CD4-positive, CD25-positive, alpha-beta regulatory T cell (primary cell): ENCODE results near the gene CD81. TPM values are rescaled to one million over a fixed set of nuclear protein-coding genes. Genes with fewer than 3 reads are reported as not detected.

ENCODE experiments used
- ATAC-seq, 2 donors: fragments of 150-1000 bp; cut with Tn5 transposase; one replicate each; pipeline ENCODE4 v1.10.0; 2021; ENCODE audit warnings: low read depth in 2 of 2, moderate number of reproducible peaks in 2 of 2, moderate library complexity in 1 of 2
- DNase-seq, 3 donors: peaks; one replicate each; pipeline versions ENCODE4 v3.0.0 to v3.0.0-alpha.2; 2012 to 2022; ENCODE audit warnings: mixed read lengths in 1 of 3
- H3K27ac ChIP-seq: one replicate; pipeline ENCODE4 v1.7.0; 2013; ENCODE audit warnings: mild to moderate bottlenecking, low read length; ENCODE audit not compliant: insufficient read depth, poor library complexity, severe bottlenecking
- H3K27me3 ChIP-seq: one replicate; pipeline ENCODE4 v1.7.0; 2013; ENCODE audit warnings: low read length; ENCODE audit not compliant: control insufficient read depth, insufficient read depth
- H3K36me3 ChIP-seq: one replicate; pipeline ENCODE4 v1.7.0; 2013; ENCODE audit warnings: mild to moderate bottlenecking, low read length, moderate library complexity; ENCODE audit not compliant: control insufficient read depth, insufficient read depth
- H3K4me1 ChIP-seq: 2 replicates; pipeline ENCODE4 v1.7.0; 2013; ENCODE audit warnings: mild to moderate bottlenecking, low read length; ENCODE audit not compliant: insufficient read depth, control insufficient read depth, poor library complexity, severe bottlenecking
- H3K4me3 ChIP-seq: one replicate; pipeline ENCODE4 v1.7.0; 2013; ENCODE audit warnings: low read depth, mild to moderate bottlenecking, low read length, moderate library complexity
- H3K9me3 ChIP-seq, 2 experiments: 1 replicate in 1 of 2; 2 replicates in 1 of 2; pipeline ENCODE4 v1.7.0; 2013; ENCODE audit warnings: low read length in 2 of 2, mild to moderate bottlenecking in 1 of 2, moderate library complexity in 1 of 2; ENCODE audit not compliant: control insufficient read depth in 2 of 2
- H3K27ac Mint-ChIP-seq, 3 donors: one replicate each; pipeline ENCODE4 v1.8.0; 2020 to 2022; ENCODE audit warnings: mild to moderate bottlenecking in 3 of 3, mixed read lengths in 3 of 3, moderate library complexity in 2 of 3
- H3K27me3 Mint-ChIP-seq: one replicate; pipeline ENCODE4 v1.8.0; 2022; ENCODE audit warnings: mild to moderate bottlenecking, mixed read lengths
- H3K36me3 Mint-ChIP-seq: one replicate; pipeline ENCODE4 v1.8.0; 2020; ENCODE audit warnings: mixed read lengths
- H3K4me1 Mint-ChIP-seq, 4 donors: one replicate each; pipeline ENCODE4 v1.8.0; 2020 to 2022; ENCODE audit warnings: mixed read lengths in 4 of 4, mild to moderate bottlenecking in 1 of 4
- H3K4me3 Mint-ChIP-seq, 4 donors: one replicate each; pipeline ENCODE4 v1.8.0; 2020 to 2022; ENCODE audit warnings: mild to moderate bottlenecking in 4 of 4, mixed read lengths in 4 of 4, moderate library complexity in 3 of 4
- H3K9me3 Mint-ChIP-seq, 7 donors: one replicate each; pipeline ENCODE4 v1.8.0; 2020 to 2022; ENCODE audit warnings: mixed read lengths in 7 of 7, mild to moderate bottlenecking in 3 of 7, moderate library complexity in 2 of 7
- polyA plus RNA-seq, 4 donors: library from polyadenylated mRNA; unstranded; fragments of 300-500 nt; fragmentation: Illumina TruSeq; gene quantifications; one replicate each; pipeline ENCODE4 v1.2.3, GENCODE V29; 2021
- total RNA-seq: library from RNA; stranded (reverse); gene quantifications from one replicate; pipeline ENCODE4 v1.2.3, GENCODE V29; 2022

The CD81 gene
- total and polyA plus RNA-seq, 5 donors from 2014 or later, result 13.2 to 156 (median 17.1) TPM

- Histone ChIP-seq H3K27me3 (no peaks in the 10 kb centered on the region), H3K9me3 (no peaks in the 10 kb centered on the region), H3K4me3 (peak overlapping the region; percentile 62), H3K27ac (peak overlapping the region; percentile 71), H3K4me1 (peaks cover 44% of the 10 kb centered on the region), H3K36me3 (no peaks in the 10 kb centered on the region)
- no peaks in the 10 kb centered on the region for H3K36me3 Mint-ChIP-seq
- peak overlapping the region; percentile 74 to 91 (median 86) for H3K4me3 Mint-ChIP-seq
- peak overlapping the region; percentile 38 to 86 (median 78) for H3K27ac Mint-ChIP-seq
- H3K9me3 Mint-ChIP-seq, result no peaks in the 10 kb centered on the region
- DNase-seq (no peak), ATAC-seq (no peak)
- peaks cover 0 to 46% (median 22%) of the 10 kb centered on the region in 4 donors for H3K4me1 Mint-ChIP-seq
- H3K27me3 Mint-ChIP-seq, result no peaks in the 10 kb centered on the region
These were observed 1.6 kb downstream of the CD81 start for GRCh38 chr11:2378527-2379210.

- Histone ChIP-seq H3K27ac (peak overlapping the region; percentile 23), H3K4me1 (peaks cover 48% of the 10 kb centered on the region), H3K27me3 (no peaks in the 10 kb centered on the region), H3K36me3 (no peaks in the 10 kb centered on the region), H3K4me3 (no peak overlapping the region), H3K9me3 (no peaks in the 10 kb centered on the region)
- ATAC-seq (no peak), DNase-seq (no peak)
- no peaks in the 10 kb centered on the region for H3K36me3 Mint-ChIP-seq
- H3K27ac Mint-ChIP-seq, result no peak overlapping the region
- no peaks in the 10 kb centered on the region for H3K27me3 Mint-ChIP-seq
- no peaks in the 10 kb centered on the region for H3K9me3 Mint-ChIP-seq
- peak overlapping the region; percentile 21 to 54 (median 50) for H3K4me3 Mint-ChIP-seq
- peaks cover 0 to 54% (median 25%) of the 10 kb centered on the region in 4 donors for H3K4me1 Mint-ChIP-seq
These were observed 2.5 kb downstream of the CD81 start for GRCh38 chr11:2379466-2380174.

- Mint-ChIP-seq H3K36me3 (no peaks in the 10 kb centered on the region), H3K4me3 (peak overlapping the region in 3 of 4 donors; percentile 35 to 65 (median 54)), H3K9me3 (no peaks in the 10 kb centered on the region), H3K27me3 (no peaks in the 10 kb centered on the region), H3K4me1 (peaks cover 0 to 61% (median 28%) of the 10 kb centered on the region in 4 donors), H3K27ac (peak overlapping the region in 1 of 3 donors; percentile 66)
- Histone ChIP-seq H3K36me3 (no peaks in the 10 kb centered on the region), H3K27me3 (no peaks in the 10 kb centered on the region), H3K9me3 (no peaks in the 10 kb centered on the region), H3K4me1 (peaks cover 52% of the 10 kb centered on the region), H3K4me3 (no peak overlapping the region), H3K27ac (no peak overlapping the region)
- ATAC-seq (no peak), DNase-seq (no peak)
These were observed 3.3 kb downstream of the CD81 start for GRCh38 chr11:2380396-2380795.

- Histone ChIP-seq H3K36me3 (no peaks in the 10 kb centered on the region), H3K9me3 (no peaks in the 10 kb centered on the region), H3K27me3 (no peaks in the 10 kb centered on the region), H3K27ac (no peak overlapping the region), H3K4me3 (no peak overlapping the region), H3K4me1 (peaks cover 55% of the 10 kb centered on the region)
- H3K9me3 Mint-ChIP-seq, result no peaks in the 10 kb centered on the region
- ATAC-seq (no peak), DNase-seq (no peak)
- H3K4me1 Mint-ChIP-seq, result peaks cover 0 to 66% (median 30%) of the 10 kb centered on the region in 4 donors
- H3K27me3 Mint-ChIP-seq, result no peaks in the 10 kb centered on the region
- H3K27ac Mint-ChIP-seq, result peak overlapping the region in 1 of 3 donors; percentile 66
- H3K36me3 Mint-ChIP-seq, result no peaks in the 10 kb centered on the region
- peak overlapping the region; percentile 19 to 65 (median 56) for H3K4me3 Mint-ChIP-seq
These were observed 3.8 kb downstream of the CD81 start for GRCh38 chr11:2380807-2381350.

GRCh38 chr11:2381494-2382128 lies 4.5 kb downstream of the CD81 start:
- H3K36me3 Mint-ChIP-seq, result no peaks in the 10 kb centered on the region
- peak overlapping the region; percentile 19 to 58 (median 54) for H3K4me3 Mint-ChIP-seq
- Histone ChIP-seq H3K27me3 (no peaks in the 10 kb centered on the region), H3K27ac (no peak overlapping the region), H3K4me3 (no peak overlapping the region), H3K36me3 (no peaks in the 10 kb centered on the region), H3K4me1 (peaks cover 61% of the 10 kb centered on the region), H3K9me3 (no peaks in the 10 kb centered on the region)
- peaks cover 0 to 1% (median 0%) of the 10 kb centered on the region in 7 donors for H3K9me3 Mint-ChIP-seq
- ATAC-seq, result no peak
- peaks cover 0 to 72% (median 30%) of the 10 kb centered on the region in 4 donors for H3K4me1 Mint-ChIP-seq
- no peak for DNase-seq
- H3K27ac Mint-ChIP-seq, result peak overlapping the region in 1 of 3 donors; percentile 32
- H3K27me3 Mint-ChIP-seq, result no peaks in the 10 kb centered on the region

- Mint-ChIP-seq H3K4me3 (peak overlapping the region in 1 of 4 donors; percentile 47), H3K36me3 (no peaks in the 10 kb centered on the region), H3K27me3 (no peaks in the 10 kb centered on the region), H3K27ac (no peak overlapping the region), H3K4me1 (peaks cover 0 to 77% (median 30%) of the 10 kb centered on the region in 4 donors), H3K9me3 (peaks cover 0 to 1% (median 0%) of the 10 kb centered on the region in 7 donors)
- Histone ChIP-seq H3K36me3 (no peaks in the 10 kb centered on the region), H3K9me3 (no peaks in the 10 kb centered on the region), H3K4me3 (no peak overlapping the region), H3K27ac (no peak overlapping the region), H3K4me1 (peaks cover 62% of the 10 kb centered on the region), H3K27me3 (no peaks in the 10 kb centered on the region)
- ATAC-seq, result no peak
- DNase-seq, result no peak
These were observed 5.0 kb downstream of the CD81 start for GRCh38 chr11:2382129-2382517.

- no peaks in the 10 kb centered on the region for H3K36me3 Mint-ChIP-seq
- peaks cover 0 to 1% (median 0%) of the 10 kb centered on the region in 7 donors for H3K9me3 Mint-ChIP-seq
- Histone ChIP-seq H3K4me1 (peaks cover 65% of the 10 kb centered on the region), H3K36me3 (no peaks in the 10 kb centered on the region), H3K27me3 (no peaks in the 10 kb centered on the region), H3K9me3 (no peaks in the 10 kb centered on the region), H3K4me3 (no peak overlapping the region), H3K27ac (no peak overlapping the region)
- H3K27ac Mint-ChIP-seq, result peak overlapping the region in 2 of 3 donors; percentile 20 to 25
- H3K4me3 Mint-ChIP-seq, result peak overlapping the region in 1 of 4 donors; percentile 52
- no peak for DNase-seq
- no peaks in the 10 kb centered on the region for H3K27me3 Mint-ChIP-seq
- no peak for ATAC-seq
- peaks cover 0 to 81% (median 30%) of the 10 kb centered on the region in 4 donors for H3K4me1 Mint-ChIP-seq
These were observed 6.1 kb downstream of the CD81 start for GRCh38 chr11:2382936-2383851.
